ENCODE data around the gene CAMKMT.

Gene CAMKMT

GRCh38 chr2:44328750-44329149 lies 33.0 kb upstream of the CAMKMT start:
- no peak overlapping the region for H3K23ac ChIP-seq (ENCODE audit: low read depth, low read length, poor library complexity)

GRCh38 chr2:44329343-44329742 lies 32.4 kb upstream of the CAMKMT start:
- Histone ChIP-seq H2BK5ac (ENCODE audit: low read length) (no peak overlapping the region), H2BK120ac (ENCODE audit: low read depth, low read length) (no peak overlapping the region), H3K9ac (ENCODE audit: low read depth, low read length, poor library complexity) (no peak overlapping the region), H3K4me2 (ENCODE audit: insufficient read depth, low read length, poor library complexity, severe bottlenecking) (no peak overlapping the region), H3K79me1 (ENCODE audit: low read depth, low read length) (peaks cover 2% of the 10 kb centered on the region), H3K27me3 (ENCODE audit: control insufficient read depth in 3 of 3, insufficient read depth in 3 of 3, low read depth in 1 of 3, low read length in 3 of 3) (no peaks in the 10 kb centered on the region), H3K14ac (ENCODE audit: low read length) (no peak overlapping the region), H2AFZ (ENCODE audit: low read length) (no peak overlapping the region), H3K27ac (replicated peaks; ENCODE audit: low read length) (no peak overlapping the region), H2BK15ac (ENCODE audit: low read length) (no peak overlapping the region), H4K91ac (ENCODE audit: low read depth, low read length, poor library complexity) (no peak overlapping the region), H3K9me3 (replicated peaks in 1 of 2; ENCODE audit: control insufficient read depth in 2 of 2, insufficient read depth in 1 of 2, low read depth in 1 of 2, low read length in 2 of 2) (peaks cover 2 to 4% of the 10 kb centered on the region in 2 donors), H3K23ac (ENCODE audit: low read depth, low read length, poor library complexity) (no peak overlapping the region), H2AK5ac (ENCODE audit: low read depth, low read length) (no peak overlapping the region), H3K36me3 (replicated peaks in 1 of 2; ENCODE audit: control insufficient read depth in 2 of 2, insufficient read depth in 2 of 2, low read length in 2 of 2) (peaks cover 6 to 95% of the 10 kb centered on the region in 2 donors), H2BK12ac (ENCODE audit: low read length) (no peak overlapping the region), H3K4me3 (ENCODE audit: low read length in 2 of 2) (no peak overlapping the region), H4K8ac (ENCODE audit: low read depth, low read length) (no peak overlapping the region), H3K4me1 (ENCODE audit: control insufficient read depth in 2 of 2, insufficient read depth in 1 of 2, low read depth in 1 of 2, low read length in 2 of 2) (peaks cover 0 to 3% of the 10 kb centered on the region in 2 donors), H3K4ac (ENCODE audit: low read length) (no peak overlapping the region), H3K18ac (ENCODE audit: low read length) (no peak overlapping the region)
- WGBS, 2 donors (ENCODE audit: extremely low coverage in 2 of 2, insufficient read length in 2 of 2, insufficient replicate concordance in 1 of 2): 100% methylated on average over 1 of the region's 2 CpGs; no CpG with 5 or more reads in 1 of the 2 donors
- no peak for DNase-seq (ENCODE audit: low spot score)

More at GRCh38 chr2:44328750-44329149, 33.0 kb upstream of the CAMKMT start:
- Histone ChIP-seq H3K18ac (ENCODE audit: low read length) (no peak overlapping the region), H4K91ac (ENCODE audit: low read depth, low read length, poor library complexity) (no peak overlapping the region), H3K27me3 (ENCODE audit: control insufficient read depth in 3 of 3, insufficient read depth in 3 of 3, low read depth in 1 of 3, low read length in 3 of 3) (no peaks in the 10 kb centered on the region), H2BK5ac (ENCODE audit: low read length) (no peak overlapping the region), H4K8ac (ENCODE audit: low read depth, low read length) (no peak overlapping the region), H2BK12ac (ENCODE audit: low read length) (no peak overlapping the region), H3K4ac (ENCODE audit: low read length) (no peak overlapping the region), H3K79me1 (ENCODE audit: low read depth, low read length) (peaks cover 2% of the 10 kb centered on the region), H2BK120ac (ENCODE audit: low read depth, low read length) (no peak overlapping the region), H3K9ac (ENCODE audit: low read depth, low read length, poor library complexity) (no peak overlapping the region), H3K27ac (replicated peaks; ENCODE audit: low read length) (no peak overlapping the region), H2AFZ (ENCODE audit: low read length) (no peak overlapping the region), H2BK15ac (ENCODE audit: low read length) (no peak overlapping the region), H3K36me3 (replicated peaks in 1 of 2; ENCODE audit: control insufficient read depth in 2 of 2, insufficient read depth in 2 of 2, low read length in 2 of 2) (peaks cover 8 to 95% of the 10 kb centered on the region in 2 donors), H2AK5ac (ENCODE audit: low read depth, low read length) (no peak overlapping the region), H3K14ac (ENCODE audit: low read length) (no peak overlapping the region), H3K9me3 (replicated peaks in 1 of 2; ENCODE audit: control insufficient read depth in 2 of 2, insufficient read depth in 1 of 2, low read depth in 1 of 2, low read length in 2 of 2) (peaks cover 2 to 4% of the 10 kb centered on the region in 2 donors), H3K4me3 (ENCODE audit: low read length in 2 of 2) (no peak overlapping the region), H3K4me2 (ENCODE audit: insufficient read depth, low read length, poor library complexity, severe bottlenecking) (no peak overlapping the region), H3K4me1 (ENCODE audit: control insufficient read depth in 2 of 2, insufficient read depth in 1 of 2, low read depth in 1 of 2, low read length in 2 of 2) (peaks cover 0 to 3% of the 10 kb centered on the region in 2 donors)
- WGBS, 2 donors (ENCODE audit: extremely low coverage in 2 of 2, insufficient read length in 2 of 2, insufficient replicate concordance in 1 of 2): no CpG with 5 or more reads among the region's 2 CpGs
- no peak for DNase-seq (ENCODE audit: low spot score)

GRCh38 chr2:44330801-44331200 lies 30.9 kb upstream of the CAMKMT start:
- WGBS, 2 donors (ENCODE audit: extremely low coverage in 2 of 2, insufficient read length in 2 of 2, insufficient replicate concordance in 1 of 2): no CpG with 5 or more reads among the region's 1 CpG
- Histone ChIP-seq H3K4me3 (ENCODE audit: low read length in 2 of 2) (no peak overlapping the region), H3K18ac (ENCODE audit: low read length) (no peak overlapping the region), H2BK5ac (ENCODE audit: low read length) (no peak overlapping the region), H2AK5ac (ENCODE audit: low read depth, low read length) (no peak overlapping the region), H3K9me3 (replicated peaks in 1 of 2; ENCODE audit: control insufficient read depth in 2 of 2, insufficient read depth in 1 of 2, low read depth in 1 of 2, low read length in 2 of 2) (peaks cover 2 to 4% of the 10 kb centered on the region in 2 donors), H3K4me1 (ENCODE audit: control insufficient read depth in 2 of 2, insufficient read depth in 1 of 2, low read depth in 1 of 2, low read length in 2 of 2) (peaks cover 0 to 3% of the 10 kb centered on the region in 2 donors), H3K14ac (ENCODE audit: low read length) (no peak overlapping the region), H3K36me3 (replicated peaks in 1 of 2; ENCODE audit: control insufficient read depth in 2 of 2, insufficient read depth in 2 of 2, low read length in 2 of 2) (peaks cover 6 to 94% of the 10 kb centered on the region in 2 donors), H2BK120ac (ENCODE audit: low read depth, low read length) (no peak overlapping the region), H3K27me3 (ENCODE audit: control insufficient read depth in 3 of 3, insufficient read depth in 3 of 3, low read depth in 1 of 3, low read length in 3 of 3) (no peaks in the 10 kb centered on the region), H3K23ac (ENCODE audit: low read depth, low read length, poor library complexity) (no peak overlapping the region), H4K8ac (ENCODE audit: low read depth, low read length) (no peak overlapping the region), H2BK12ac (ENCODE audit: low read length) (no peak overlapping the region), H4K91ac (ENCODE audit: low read depth, low read length, poor library complexity) (no peak overlapping the region), H3K27ac (replicated peaks; ENCODE audit: low read length) (no peak overlapping the region), H2BK15ac (ENCODE audit: low read length) (no peak overlapping the region), H3K79me1 (ENCODE audit: low read depth, low read length) (no peaks in the 10 kb centered on the region), H3K4me2 (ENCODE audit: insufficient read depth, low read length, poor library complexity, severe bottlenecking) (no peak overlapping the region), H2AFZ (ENCODE audit: low read length) (no peak overlapping the region), H3K4ac (ENCODE audit: low read length) (no peak overlapping the region), H3K9ac (ENCODE audit: low read depth, low read length, poor library complexity) (no peak overlapping the region)
- DNase-seq (ENCODE audit: low spot score): no peak

GRCh38 chr2:44333994-44334393 lies 27.8 kb upstream of the CAMKMT start:
- no peak overlapping the region for H2BK15ac ChIP-seq (ENCODE audit: low read length)
- peaks cover 13 to 96% of the 10 kb centered on the region in 2 donors for H3K36me3 ChIP-seq (replicated peaks in 1 of 2; ENCODE audit: control insufficient read depth in 2 of 2, insufficient read depth in 2 of 2, low read length in 2 of 2)
- H2BK5ac ChIP-seq (ENCODE audit: low read length): no peak overlapping the region
- H2AFZ ChIP-seq (ENCODE audit: low read length): no peak overlapping the region
- WGBS, 2 donors (ENCODE audit: extremely low coverage in 2 of 2, insufficient read length in 2 of 2, insufficient replicate concordance in 1 of 2): no CpG with 5 or more reads among the region's 1 CpG
- H3K4me3 ChIP-seq (ENCODE audit: low read length in 2 of 2): no peak overlapping the region
- H3K9ac ChIP-seq (ENCODE audit: low read depth, low read length, poor library complexity): no peak overlapping the region
- no peak overlapping the region for H4K8ac ChIP-seq (ENCODE audit: low read depth, low read length)
- no peaks in the 10 kb centered on the region for H3K79me1 ChIP-seq (ENCODE audit: low read depth, low read length)
- H3K27me3 ChIP-seq (ENCODE audit: control insufficient read depth in 3 of 3, insufficient read depth in 3 of 3, low read depth in 1 of 3, low read length in 3 of 3): no peaks in the 10 kb centered on the region
- no peak overlapping the region for H3K4me2 ChIP-seq (ENCODE audit: insufficient read depth, low read length, poor library complexity, severe bottlenecking)
- H3K23ac ChIP-seq (ENCODE audit: low read depth, low read length, poor library complexity): no peak overlapping the region
- H2BK12ac ChIP-seq (ENCODE audit: low read length): no peak overlapping the region
- H2BK120ac ChIP-seq (ENCODE audit: low read depth, low read length): no peak overlapping the region
- peaks cover 2 to 13% of the 10 kb centered on the region in 2 donors for H3K9me3 ChIP-seq (replicated peaks in 1 of 2; ENCODE audit: control insufficient read depth in 2 of 2, insufficient read depth in 1 of 2, low read depth in 1 of 2, low read length in 2 of 2)
- peaks cover 0 to 3% of the 10 kb centered on the region in 2 donors for H3K4me1 ChIP-seq (ENCODE audit: control insufficient read depth in 2 of 2, insufficient read depth in 1 of 2, low read depth in 1 of 2, low read length in 2 of 2)
- no peak overlapping the region for H3K27ac ChIP-seq (replicated peaks; ENCODE audit: low read length)
- no peak overlapping the region for H3K14ac ChIP-seq (ENCODE audit: low read length)
- no peak overlapping the region for H2AK5ac ChIP-seq (ENCODE audit: low read depth, low read length)
- no peak overlapping the region for H3K18ac ChIP-seq (ENCODE audit: low read length)
- H4K91ac ChIP-seq (ENCODE audit: low read depth, low read length, poor library complexity): no peak overlapping the region
- no peak for DNase-seq (ENCODE audit: low spot score)
- H3K4ac ChIP-seq (ENCODE audit: low read length): no peak overlapping the region
